Chondrocyte (in vitro differentiated cells): Measurements from ENCODE around the gene BDNF. TPM values are rescaled to one million over a fixed set of nuclear protein-coding genes. Genes with fewer than 3 reads are reported as not detected.
"Not testable (repeated sequence)": the region's sequence is repeated elsewhere in the genome, so short reads cannot be mapped to it uniquely, and the experiment has no call there.

Experiments used
- DNase-seq: peaks from one replicate; pipeline ENCODE4 v3.0.0; 2021; ENCODE audit warnings: mixed read lengths, low spot score
- H3K27ac Mint-ChIP-seq: one replicate; pipeline ENCODE4 v1.8.0; 2021; ENCODE audit warnings: mild to moderate bottlenecking, moderate library complexity, mixed read lengths; ENCODE audit not compliant: unreplicated experiment
- H3K27me3 Mint-ChIP-seq: 2 replicates; pipeline ENCODE4 v1.8.0; 2021; ENCODE audit warnings: low read depth, mixed read lengths
- H3K36me3 Mint-ChIP-seq: 2 replicates; pipeline ENCODE4 v1.8.0; 2021; ENCODE audit warnings: low read depth, mixed read lengths
- H3K4me1 Mint-ChIP-seq: 2 replicates; pipeline ENCODE4 v1.8.0; 2021; ENCODE audit warnings: low read depth, mild to moderate bottlenecking, mixed read lengths
- H3K4me3 Mint-ChIP-seq: one replicate; pipeline ENCODE4 v1.8.0; 2021; ENCODE audit warnings: mild to moderate bottlenecking, moderate library complexity, mixed read lengths; ENCODE audit not compliant: unreplicated experiment
- H3K9me3 Mint-ChIP-seq: 2 replicates; pipeline ENCODE4 v1.8.0; 2021; ENCODE audit warnings: low read depth, mixed read lengths
- CTCF ChIP-seq: fragments of 200-600 bp; sonication (generic); IDR thresholded peaks from 2 replicates; pipeline ENCODE4 v1.5.0; 2021; ENCODE audit warnings: antibody characterized with exemption, mild to moderate bottlenecking, moderate library complexity
- total RNA-seq: library from RNA; stranded (reverse); gene quantifications from 3 replicates; pipeline ENCODE4 v1.2.1, GENCODE V29; 2021

The BDNF gene
- total RNA-seq, 1 donor from 2014 or later = 4.1 TPM

DNA sequence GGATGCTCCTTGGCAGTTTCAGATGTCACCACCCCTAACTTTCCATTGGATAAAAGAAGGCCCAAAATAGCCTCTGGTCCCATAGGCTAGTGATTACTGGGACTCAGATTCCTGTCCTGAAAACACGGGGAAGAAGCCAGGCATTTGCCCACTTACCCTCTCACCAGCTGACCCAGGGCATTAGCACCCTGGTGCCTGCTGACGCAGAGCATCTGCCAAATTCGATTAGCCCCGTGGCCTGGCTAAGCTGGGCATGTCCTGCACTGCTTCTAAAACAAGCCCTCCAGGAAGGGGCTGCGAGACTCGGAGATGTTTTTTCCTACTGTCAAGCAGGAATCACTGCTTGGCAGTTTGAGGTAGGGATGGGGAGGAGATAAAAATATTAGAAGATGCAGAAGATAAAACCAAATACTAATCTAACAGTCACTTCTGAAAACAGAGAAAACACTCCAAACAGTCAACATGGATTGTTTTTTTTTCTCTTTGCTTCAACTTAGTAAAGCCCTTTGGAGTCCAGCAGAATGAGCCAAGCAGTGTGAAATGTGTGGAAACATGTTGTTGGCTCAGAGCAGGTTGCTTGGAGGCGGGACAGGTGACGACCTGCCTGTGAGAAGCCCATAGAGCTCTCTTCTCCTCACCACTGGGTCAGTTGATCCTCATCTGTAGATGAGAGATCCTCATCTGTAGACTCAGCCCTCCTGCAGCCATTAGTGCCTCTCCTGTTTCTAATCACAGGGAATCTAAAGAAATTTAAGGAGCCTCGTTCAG is 54.0 kb downstream of the BDNF start:
- no peaks in the 10 kb centered on the region for H3K36me3 Mint-ChIP-seq
- H3K4me1 Mint-ChIP-seq = no peaks in the 10 kb centered on the region
- H3K27me3 Mint-ChIP-seq = no peaks in the 10 kb centered on the region
- DNase-seq = no peak
- no peak for TF ChIP-seq CTCF
- H3K27ac Mint-ChIP-seq = no peak overlapping the region
- H3K4me3 Mint-ChIP-seq = no peak overlapping the region
- no peaks in the 10 kb centered on the region for H3K9me3 Mint-ChIP-seq

DNA sequence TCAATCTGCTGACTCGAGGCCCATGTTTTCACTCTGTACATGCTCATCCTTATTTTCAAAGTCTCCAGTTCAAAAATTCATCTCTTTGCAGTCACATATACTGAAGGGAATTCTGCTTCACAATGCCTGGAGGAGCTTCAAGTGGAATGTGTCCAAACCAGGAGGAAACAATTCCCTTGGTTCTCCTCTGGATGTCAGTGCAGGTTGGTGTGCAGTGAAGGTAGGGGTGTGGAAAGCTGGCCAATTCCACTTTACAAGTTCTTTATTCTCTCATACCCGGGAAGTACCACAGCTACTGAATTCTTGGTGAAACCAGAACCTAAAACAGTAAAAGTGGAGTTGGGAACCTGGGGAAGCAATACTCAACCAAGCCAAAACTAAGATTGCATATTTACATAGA is 57.3 kb downstream of the BDNF start:
- no peak for DNase-seq
- TF ChIP-seq CTCF = no peak
- H3K27ac Mint-ChIP-seq = no peak overlapping the region
- H3K36me3 Mint-ChIP-seq = no peaks in the 10 kb centered on the region
- no peak overlapping the region for H3K4me3 Mint-ChIP-seq
- H3K4me1 Mint-ChIP-seq = no peaks in the 10 kb centered on the region
- H3K27me3 Mint-ChIP-seq = no peaks in the 10 kb centered on the region
- H3K9me3 Mint-ChIP-seq = no peaks in the 10 kb centered on the region

DNA sequence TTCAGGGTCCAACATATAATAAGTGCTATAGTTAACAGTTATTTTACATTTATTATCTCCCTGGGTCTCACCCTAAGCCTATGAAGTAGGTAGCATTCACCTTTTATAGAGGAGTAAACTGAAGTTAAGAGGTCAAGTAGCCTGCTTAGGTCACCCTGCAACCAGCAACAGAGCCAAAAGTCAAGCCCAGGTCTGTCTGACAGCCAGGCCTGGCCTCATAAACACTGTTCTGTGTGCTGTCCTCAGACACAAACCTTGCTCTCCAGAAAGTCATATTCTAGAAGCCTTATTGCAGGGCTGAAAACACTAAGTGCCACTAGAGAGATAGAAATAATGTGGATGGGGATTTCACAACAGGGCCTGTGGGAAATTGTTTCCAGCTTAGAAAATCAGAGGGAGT is 59.3 kb downstream of the BDNF start:
- no peak for DNase-seq
- TF ChIP-seq CTCF = no peak
- no peak overlapping the region for H3K27ac Mint-ChIP-seq
- no peak overlapping the region for H3K4me3 Mint-ChIP-seq
- peaks cover 2% of the 10 kb centered on the region for H3K27me3 Mint-ChIP-seq
- H3K9me3 Mint-ChIP-seq = no peaks in the 10 kb centered on the region
- H3K36me3 Mint-ChIP-seq = no peaks in the 10 kb centered on the region
- no peaks in the 10 kb centered on the region for H3K4me1 Mint-ChIP-seq

DNA sequence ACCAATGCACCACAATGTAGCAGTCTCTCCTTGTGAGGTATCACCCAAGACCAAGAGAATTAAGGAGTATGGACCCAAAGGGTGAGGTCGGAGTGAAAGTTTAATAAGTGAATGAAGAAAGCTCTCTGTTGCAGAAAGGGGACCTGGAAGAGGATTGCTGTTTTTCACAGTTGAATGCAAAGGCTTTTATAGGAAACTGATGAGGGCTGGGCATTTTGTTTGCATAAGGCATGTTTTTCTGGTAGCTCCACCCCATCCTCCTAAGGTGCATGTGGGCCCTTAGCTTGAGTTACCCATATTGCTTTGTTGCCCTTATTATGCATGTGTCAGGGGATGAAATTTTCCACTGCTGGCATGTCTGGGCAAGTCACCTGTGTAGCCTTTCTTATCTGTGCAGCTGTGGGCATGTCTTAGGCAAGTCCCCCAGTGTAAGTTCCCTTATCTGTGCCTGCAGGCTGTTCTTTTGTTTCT is 64.7 kb downstream of the BDNF start:
- H3K9me3 Mint-ChIP-seq = peaks cover 5% of the 10 kb centered on the region
- no peak overlapping the region for H3K27ac Mint-ChIP-seq
- no peaks in the 10 kb centered on the region for H3K4me1 Mint-ChIP-seq
- H3K27me3 Mint-ChIP-seq = peaks cover 22% of the 10 kb centered on the region
- no peak for TF ChIP-seq CTCF
- peaks cover 1% of the 10 kb centered on the region for H3K36me3 Mint-ChIP-seq
- DNase-seq = no peak
- H3K4me3 Mint-ChIP-seq = no peak overlapping the region

GRCh38 chr11:27634776-27635175 is 65.5 kb downstream of the BDNF start:
- not testable (repeated sequence) for H3K36me3 Mint-ChIP-seq, H3K4me3 Mint-ChIP-seq, H3K27ac Mint-ChIP-seq, DNase-seq, H3K9me3 Mint-ChIP-seq, H3K4me1 Mint-ChIP-seq
- H3K27me3 Mint-ChIP-seq = peaks cover 22% of the 10 kb centered on the region

DNA sequence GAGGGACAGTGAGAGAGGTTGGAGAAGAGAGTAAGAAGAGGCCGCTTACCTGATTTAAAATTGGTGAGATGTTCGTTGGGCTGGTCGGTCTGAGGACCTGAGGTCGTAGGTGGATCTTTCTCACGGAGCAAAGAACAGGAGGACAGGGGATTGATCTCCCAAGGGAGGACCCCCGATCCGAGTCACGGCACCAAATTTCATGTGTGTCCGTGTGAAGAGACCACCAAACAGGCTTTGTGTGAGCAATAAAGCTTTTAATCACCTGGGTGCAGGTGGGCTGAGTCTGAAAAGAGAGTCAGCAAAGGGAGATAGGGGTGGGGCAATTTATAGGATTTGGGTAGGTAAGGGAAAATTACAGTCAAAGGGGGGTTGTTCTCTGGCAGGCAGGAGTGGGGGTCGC is 66.0 kb downstream of the BDNF start:
- not testable (repeated sequence) for H3K4me1 Mint-ChIP-seq, H3K9me3 Mint-ChIP-seq, H3K36me3 Mint-ChIP-seq, H3K4me3 Mint-ChIP-seq, DNase-seq, H3K27ac Mint-ChIP-seq
- peaks cover 22% of the 10 kb centered on the region for H3K27me3 Mint-ChIP-seq

DNA sequence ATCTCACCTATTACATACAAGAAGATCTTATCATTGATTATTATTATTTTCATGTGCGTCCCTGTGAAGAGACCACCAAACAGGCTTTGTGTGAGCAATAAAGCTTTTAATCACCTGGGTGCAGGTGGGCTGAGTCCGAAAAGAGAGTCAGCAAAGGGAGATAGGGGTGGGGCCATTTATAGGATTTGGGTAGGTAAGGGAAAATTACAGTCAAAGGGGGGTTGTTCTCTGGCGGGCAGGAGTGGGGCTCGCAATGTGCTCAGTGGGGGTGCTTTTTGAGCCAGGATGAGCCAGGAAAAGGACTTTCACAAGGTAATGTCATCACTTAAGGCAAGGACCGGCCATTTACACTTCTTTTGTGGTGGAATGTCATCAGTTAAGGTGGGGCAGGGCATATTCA is 71.2 kb downstream of the BDNF start:
- H3K4me3 Mint-ChIP-seq, DNase-seq, H3K36me3 Mint-ChIP-seq, H3K9me3 Mint-ChIP-seq, H3K4me1 Mint-ChIP-seq, H3K27ac Mint-ChIP-seq: not testable (repeated sequence)
- H3K27me3 Mint-ChIP-seq = peaks cover 29% of the 10 kb centered on the region
